A549 (cell line): ENCODE results near the gene CD36. TPM values are rescaled to one million over a fixed set of nuclear protein-coding genes. Genes with fewer than 3 reads are reported as not detected.

Experiments used
- ATAC-seq, 2 experiments: fragments of 200-7000 bp in 1 of 2; fragments of >200 bp in 1 of 2; cut with Nextera tagmentation in 1 of 2; cut with Tn5 transposase in 1 of 2; 3 replicates each; pipeline versions ENCODE4 v1.8.0 to v1.9.1; 2018 to 2020; ENCODE audit warnings: mild to moderate bottlenecking in 1 of 2, moderate library complexity in 1 of 2
- CTCF ChIA-PET: fragments of 300-600 bp; sonication (Branson Sonifier 250); formaldehyde crosslinking; extraction: SDS; loops from one replicate; lab custom pipeline; 2021; ENCODE audit warnings: antibody characterized with exemption, inconsistent platforms; lab: Yijun Ruan, JAX
- POLR2A ChIA-PET: fragments of 350-600 bp; formaldehyde crosslinking; extraction: SDS; loops from one replicate; lab custom pipeline; 2021; ENCODE audit warnings: antibody characterized with exemption, inconsistent platforms; lab: Yijun Ruan, JAX
- DNase-seq, 2 experiments: peaks; one replicate each; pipeline versions ENCODE4 v3.0.0 to v3.0.0-alpha.2; 2011 to 2016; ENCODE audit warnings: low read depth in 1 of 2, low spot score in 1 of 2
- FAIRE-seq: peaks from 2 replicates; lab custom pipeline; 2011; peaks lifted over from hg19 to GRCh38; lab: Jason Lieb, UNC
- H3K27ac ChIP-seq, 2 experiments: fragments of >200 bp; sonication (Bioruptor Twin); formaldehyde crosslinking; 3 replicates each; pipeline ENCODE4 v1.5.1; 2016 to 2017
- H3K4me1 ChIP-seq: fragments of >200 bp; sonication (Bioruptor Twin); formaldehyde crosslinking; 3 replicates; pipeline ENCODE4 v1.6.1; 2016
- H3K4me2 ChIP-seq: fragments of >200 bp; sonication (Bioruptor Twin); formaldehyde crosslinking; 3 replicates; pipeline ENCODE4 v1.6.1; 2016
- H3K4me3 ChIP-seq: fragments of >200 bp; sonication (Bioruptor Twin); formaldehyde crosslinking; 3 replicates; pipeline ENCODE4 v1.5.1; 2016
- H3K9me3 ChIP-seq: fragments of >200 bp; sonication (Bioruptor Twin); formaldehyde crosslinking; 3 replicates; pipeline ENCODE4 v1.6.1; 2016
- ATOH8 ChIP-seq: fragments of 250-450 bp; sonication (Bioruptor Pico); IDR thresholded peaks from 2 replicates; pipeline ENCODE4 v1.5.0; 2020; ENCODE audit warnings: low read depth, mild to moderate bottlenecking, moderate library complexity
- BHLHE40 ChIP-seq: IDR thresholded peaks from 2 replicates; pipeline ENCODE4 v1.6.1; 2012; ENCODE audit warnings: low read depth, low read length, inconsistent platforms
- CBX2 ChIP-seq: fragments of 200-600 bp; sonication (generic); IDR thresholded peaks from 2 replicates; pipeline ENCODE4 v1.6.1; 2016; ENCODE audit warnings: low read depth, mild to moderate bottlenecking, borderline replicate concordance
- CTCF ChIP-seq: fragments of >200 bp; sonication (Bioruptor Twin); formaldehyde crosslinking; IDR thresholded peaks from 3 replicates; pipeline ENCODE4 v1.5.1; 2016
- EHF ChIP-seq: fragments of 250-450 bp; sonication (Bioruptor Pico); IDR thresholded peaks from 2 replicates; pipeline ENCODE4 v1.5.0; 2020; ENCODE audit warnings: mild to moderate bottlenecking
- EHMT2 ChIP-seq: fragments of 200-600 bp; sonication (generic); IDR thresholded peaks from 2 replicates; pipeline ENCODE4 v1.6.1; 2016; ENCODE audit warnings: antibody characterized with exemption, low read depth, mild to moderate bottlenecking, moderate library complexity
- FOSL2 ChIP-seq, 2 experiments: fragments of 450-650 bp in 1 of 2; fragments of >200 bp in 1 of 2; sonication (Bioruptor Twin) in 1 of 2; formaldehyde crosslinking; IDR thresholded peaks; 2 replicates each; pipeline versions ENCODE4 v1.5.0 to v1.6.1; 2016 to 2020; ENCODE audit warnings: mild to moderate bottlenecking in 1 of 2, moderate library complexity in 1 of 2
- GATA3 ChIP-seq: IDR thresholded peaks from 2 replicates; pipeline ENCODE4 v1.6.1; 2012; ENCODE audit warnings: borderline replicate concordance
- HES2 ChIP-seq: fragments of >200 bp; sonication (Bioruptor Twin); formaldehyde crosslinking; IDR thresholded peaks from 2 replicates; pipeline ENCODE4 v1.6.1; 2016
- HEYL ChIP-seq: fragments of 250-450 bp; sonication (Bioruptor Pico); IDR thresholded peaks from 2 replicates; pipeline ENCODE4 v1.8.0; 2021; ENCODE audit warnings: mild to moderate bottlenecking, moderate library complexity
- HOXA7 ChIP-seq: fragments of 250-450 bp; sonication (Bioruptor Pico); IDR thresholded peaks from 2 replicates; pipeline ENCODE4 v1.5.0; 2020; ENCODE audit warnings: mild to moderate bottlenecking, moderate library complexity
- HOXB13 ChIP-seq: fragments of 250-450 bp; sonication (Bioruptor Pico); IDR thresholded peaks from 2 replicates; pipeline ENCODE4 v1.5.0; 2020; ENCODE audit warnings: low read depth, mild to moderate bottlenecking, moderate library complexity
- HOXB5 ChIP-seq: fragments of 250-450 bp; sonication (Bioruptor Pico); IDR thresholded peaks from 2 replicates; pipeline ENCODE4 v1.5.0; 2020; ENCODE audit warnings: mild to moderate bottlenecking, moderate library complexity
- JUNB ChIP-seq: fragments of >200 bp; sonication (Bioruptor Twin); formaldehyde crosslinking; IDR thresholded peaks from 2 replicates; pipeline ENCODE4 v1.6.1; 2016
- MAFK ChIP-seq: fragments of 450-650 bp; IDR thresholded peaks from 2 replicates; pipeline ENCODE4 v1.6.1; 2014; ENCODE audit not compliant: partially characterized antibody
- MAX ChIP-seq: IDR thresholded peaks from 2 replicates; pipeline ENCODE4 v1.6.1; 2012
- MYC ChIP-seq: IDR thresholded peaks from 2 replicates; pipeline ENCODE4 v1.6.1; 2012; ENCODE audit warnings: mild to moderate bottlenecking, inconsistent platforms, low read length, improper control_type of control experiment, borderline replicate concordance
- NFE2L2 ChIP-seq: fragments of 150-350 bp; conservative IDR thresholded peaks from 2 replicates; pipeline ENCODE4 v1.6.1; 2014; ENCODE audit warnings: low read length
- NPAS2 ChIP-seq: fragments of 250-450 bp; sonication (Bioruptor Pico); IDR thresholded peaks from 2 replicates; pipeline ENCODE4 v1.8.0; 2022; ENCODE audit warnings: mild to moderate bottlenecking, moderate library complexity, borderline replicate concordance
- NR3C1 ChIP-seq: fragments of >200 bp; sonication (Bioruptor Twin); formaldehyde crosslinking; IDR thresholded peaks from 3 replicates; pipeline ENCODE4 v1.6.1; 2017
- POLR2AphosphoS2 ChIP-seq: conservative IDR thresholded peaks from 2 replicates; pipeline ENCODE4 v1.6.1; 2012; ENCODE audit warnings: low read length, improper control_type of control experiment, inconsistent platforms
- RAD21 ChIP-seq, 2 experiments: fragments of >200 bp in 1 of 2; sonication (Bioruptor Twin) in 1 of 2; formaldehyde crosslinking in 1 of 2; IDR thresholded peaks in 1 of 2; conservative IDR thresholded peaks in 1 of 2; 2 replicates in 1 of 2; 3 replicates in 1 of 2; pipeline ENCODE4 v1.6.1; 2012 to 2018; ENCODE audit warnings: inconsistent platforms in 1 of 2
- RCOR1 ChIP-seq: fragments of 150-350 bp; IDR thresholded peaks from 2 replicates; pipeline ENCODE4 v1.6.1; 2014; ENCODE audit warnings: antibody characterized with exemption, low read length, low read depth
- RFX5 ChIP-seq: fragments of 450-650 bp; IDR thresholded peaks from 2 replicates; pipeline ENCODE4 v1.7.1; 2014; ENCODE audit warnings: antibody characterized with exemption, mild to moderate bottlenecking, moderate library complexity
- TFCP2L1 ChIP-seq: fragments of 250-450 bp; sonication (Bioruptor Pico); IDR thresholded peaks from 2 replicates; pipeline ENCODE4 v1.5.0; 2021; ENCODE audit warnings: mild to moderate bottlenecking
- ZC3H11A ChIP-seq: fragments of 450-650 bp; IDR thresholded peaks from 2 replicates; pipeline ENCODE4 v1.6.1; 2014; ENCODE audit warnings: antibody characterized with exemption, mild to moderate bottlenecking
- ZSCAN20 ChIP-seq: fragments of 250-450 bp; sonication (Bioruptor Pico); IDR thresholded peaks from 2 replicates; pipeline ENCODE4 v1.8.0; 2022; ENCODE audit warnings: mild to moderate bottlenecking, moderate library complexity
- WGBS: methylation state at CpG from one replicate; pipeline ENCODE4 v1.1.6; 2017; ENCODE audit errors: missing lambda C conversion rate; 5-methylcytosine and 5-hydroxymethylcytosine counted together
- polyA plus RNA-seq, 4 experiments: library from polyadenylated mRNA; depleted of rRNA in 3 of 4; stranded (reverse); fragments of >200 nt; fragmentation: RNase III in 1 of 4; extraction: RNeasy Plus Mini Kit Qiagen cat#74134 plus additional on column Dnase treatment in 1 of 4; gene quantifications; 2 replicates in 3 of 4; 3 replicates in 1 of 4; pipeline ENCODE4 v1.2.3, GENCODE V29; 2011 to 2017

CD36 gene
- polyA plus RNA-seq, 2 of the 4 experiments (the other 2 are of a cell fraction), result 0.12 to 0.37 TPM

GRCh38 chr7:80646083-80646865 lies 7.8 kb downstream of the CD36 start (continued):
- TF ChIP-seq ZC3H11A (no peak), RAD21 (conservative IDR thresholded peaks at IDR 0.05 in 1 of 2, IDR thresholded peaks at IDR 0.05 in 1 of 2) (no peak)

GRCh38 chr7:80647436-80647835 lies 9.0 kb downstream of the CD36 start:
- DNase-seq (no peak), FAIRE-seq (no peak), ATAC-seq (no peak)
- TF ChIP-seq JUNB (no peak), NR3C1 (no peak), FOSL2 (IDR thresholded peaks at IDR 0.05) (no peak), FOSL2 (CRISPR knock-in tag; IDR thresholded peaks at IDR 0.05) (no peak), HOXA7 (no peak), EHF (no peak), TFCP2L1 (CRISPR knock-in tag) (no peak), RFX5 (no peak), CTCF (no peak), MYC (no peak), RCOR1 (no peak), ZC3H11A (no peak), ZSCAN20 (no peak)
- H3K4me2 ChIP-seq, result no peak overlapping the region
- no peaks in the 10 kb centered on the region for H3K4me1 ChIP-seq
- H3K4me3 ChIP-seq, result no peak overlapping the region
- H3K9me3 ChIP-seq, result no peaks in the 10 kb centered on the region
- WGBS, result 19% methylated on average over 3 of the region's 3 CpGs
- H3K27ac ChIP-seq, result no peak overlapping the region
- POLR2A ChIA-PET, result no interaction called here
- CTCF ChIA-PET, result no interaction called here

- Histone ChIP-seq H3K4me2 (no peak overlapping the region), H3K4me3 (no peak overlapping the region), H3K4me1 (no peaks in the 10 kb centered on the region), H3K9me3 (no peaks in the 10 kb centered on the region), H3K27ac (no peak overlapping the region)
- FAIRE-seq, result no peak
- ChIA-PET POLR2A (no interaction called here), CTCF (interaction anchor here (1.3 kb wide), 1 partner anchor 11 kb away, joined by 3 read pairs; no protein-coding TSS in a partner anchor)
- TF ChIP-seq HEYL, result no peak
- no peak for TF ChIP-seq BHLHE40
- peak; percentile 91 for TF ChIP-seq MAFK
- no peak for TF ChIP-seq NPAS2 (CRISPR knock-in tag)
- no peak for TF ChIP-seq GATA3
- no peak for TF ChIP-seq TFCP2L1 (CRISPR knock-in tag)
- 70% methylated on average over 2 of the region's 2 CpGs for WGBS
- DNase-seq, result no peak
- ATAC-seq, result no peak
These were observed 9.7 kb downstream of the CD36 start for GRCh38 chr7:80648031-80648600.

- DNase-seq, result no peak
- H3K27ac ChIP-seq, result no peak overlapping the region
- ChIA-PET POLR2A (no interaction called here), CTCF (interaction anchor here (1.3 kb wide), 1 partner anchor 10 kb away, joined by 3 read pairs; no protein-coding TSS in a partner anchor)
- no peak for ATAC-seq
- no peaks in the 10 kb centered on the region for H3K9me3 ChIP-seq
- TF ChIP-seq HES2 (no peak), CBX2 (no peak), HOXB13 (CRISPR knock-in tag) (no peak), NR3C1 (no peak), JUNB (no peak), RFX5 (no peak), MAX (no peak), HEYL (no peak), NFE2L2 (no peak), EHF (no peak), ZSCAN20 (no peak), BHLHE40 (no peak), ATOH8 (CRISPR knock-in tag) (no peak), HOXB5 (CRISPR knock-in tag) (no peak), POLR2AphosphoS2 (no peak), EHMT2 (no peak)
- WGBS, result 93% methylated on average over 3 of the region's 3 CpGs
- H3K4me1 ChIP-seq, result no peaks in the 10 kb centered on the region
- H3K4me3 ChIP-seq, result no peak overlapping the region
- H3K4me2 ChIP-seq, result no peak overlapping the region
- FAIRE-seq, result no peak
These were observed 10.6 kb downstream of the CD36 start for GRCh38 chr7:80649011-80649410.
